MM.1S (cell line): ENCODE data around the gene SLC25A48.
A peak's percentile ranks its signal among the peaks of the same experiment; 100 is the strongest.

Source experiments
- DNase-seq: peaks from one replicate; pipeline ENCODE4 v3.0.0-alpha.2; 2015
- H2AFZ ChIP-seq: fragments of 300-600 bp; sonication (generic); 2 replicates; pipeline ENCODE4 v1.6.0; 2016; ENCODE audit warnings: antibody characterized with exemption, low read length
- H3F3A ChIP-seq: fragments of 300-600 bp; sonication (generic); 2 replicates; pipeline ENCODE4 v1.6.1; 2016; ENCODE audit warnings: mild to moderate bottlenecking, antibody characterized with exemption, low read length, moderate library complexity, mixed read lengths; ENCODE audit not compliant: insufficient read depth
- H3K27ac ChIP-seq: fragments of 300-600 bp; sonication (generic); 2 replicates; pipeline ENCODE4 v1.5.1; 2016; ENCODE audit warnings: mild to moderate bottlenecking, low read length
- H3K27me3 ChIP-seq: fragments of 300-600 bp; sonication (generic); replicated peaks from 2 replicates; pipeline ENCODE4 v1.6.0; 2016; ENCODE audit warnings: low read length; ENCODE audit not compliant: insufficient read depth
- H3K36me3 ChIP-seq: fragments of 300-600 bp; sonication (generic); replicated peaks from 2 replicates; pipeline ENCODE4 v1.6.1; 2016; ENCODE audit warnings: mild to moderate bottlenecking, low read length, mixed read lengths; ENCODE audit not compliant: insufficient read depth
- H3K4me1 ChIP-seq: fragments of 300-600 bp; sonication (generic); 2 replicates; pipeline ENCODE4 v1.6.1; 2016; ENCODE audit warnings: low read length, mixed read lengths
- H3K4me2 ChIP-seq: fragments of 300-600 bp; sonication (generic); 2 replicates; pipeline ENCODE4 v1.6.0; 2016; ENCODE audit warnings: low read depth, low read length
- H3K4me3 ChIP-seq: fragments of 300-600 bp; sonication (generic); 2 replicates; pipeline ENCODE4 v1.5.1; 2016; ENCODE audit warnings: low read length, mixed read lengths
- H3K79me2 ChIP-seq: fragments of 300-600 bp; sonication (generic); 2 replicates; pipeline ENCODE4 v1.6.1; 2016; ENCODE audit warnings: mixed run types, low read length, mixed read lengths
- H3K9ac ChIP-seq: fragments of 300-600 bp; sonication (generic); 2 replicates; pipeline ENCODE4 v1.6.1; 2016; ENCODE audit warnings: low read length, mixed read lengths
- H3K9me2 ChIP-seq: fragments of 300-600 bp; sonication (generic); replicated peaks from 2 replicates; pipeline ENCODE4 v1.6.1; 2016; ENCODE audit warnings: mild to moderate bottlenecking, low read length, mixed read lengths; ENCODE audit not compliant: insufficient read depth
- H3K9me3 ChIP-seq: fragments of 300-600 bp; sonication (generic); replicated peaks from 2 replicates; pipeline ENCODE4 v1.6.1; 2016; ENCODE audit warnings: mild to moderate bottlenecking, low read length, mixed read lengths; ENCODE audit not compliant: insufficient read depth
- H4K20me1 ChIP-seq: fragments of 300-600 bp; sonication (generic); 2 replicates; pipeline ENCODE4 v1.6.1; 2016; ENCODE audit warnings: mild to moderate bottlenecking, low read length, moderate library complexity, mixed read lengths; ENCODE audit not compliant: insufficient read depth
- EZH2 ChIP-seq: fragments of 300-600 bp; sonication (generic); optimal IDR thresholded peaks from 2 replicates; pipeline ENCODE3; 2017; ENCODE audit warnings: low read depth, mild to moderate bottlenecking, antibody characterized with exemption, low read length, mixed read lengths
- EZH2phosphoT487 ChIP-seq: fragments of 300-600 bp; sonication (generic); IDR thresholded peaks from 2 replicates; pipeline ENCODE4 v1.6.1; 2018; ENCODE audit warnings: antibody characterized with exemption, low read length
- TF ChIP-seq, protein P1 (sequence below): fragments of 300-600 bp; sonication (generic); IDR thresholded peaks from 2 replicates; pipeline ENCODE4 v1.5.1; 2016; ENCODE audit warnings: antibody characterized with exemption, low read length, mixed read lengths

SLC25A48 gene

DNA sequence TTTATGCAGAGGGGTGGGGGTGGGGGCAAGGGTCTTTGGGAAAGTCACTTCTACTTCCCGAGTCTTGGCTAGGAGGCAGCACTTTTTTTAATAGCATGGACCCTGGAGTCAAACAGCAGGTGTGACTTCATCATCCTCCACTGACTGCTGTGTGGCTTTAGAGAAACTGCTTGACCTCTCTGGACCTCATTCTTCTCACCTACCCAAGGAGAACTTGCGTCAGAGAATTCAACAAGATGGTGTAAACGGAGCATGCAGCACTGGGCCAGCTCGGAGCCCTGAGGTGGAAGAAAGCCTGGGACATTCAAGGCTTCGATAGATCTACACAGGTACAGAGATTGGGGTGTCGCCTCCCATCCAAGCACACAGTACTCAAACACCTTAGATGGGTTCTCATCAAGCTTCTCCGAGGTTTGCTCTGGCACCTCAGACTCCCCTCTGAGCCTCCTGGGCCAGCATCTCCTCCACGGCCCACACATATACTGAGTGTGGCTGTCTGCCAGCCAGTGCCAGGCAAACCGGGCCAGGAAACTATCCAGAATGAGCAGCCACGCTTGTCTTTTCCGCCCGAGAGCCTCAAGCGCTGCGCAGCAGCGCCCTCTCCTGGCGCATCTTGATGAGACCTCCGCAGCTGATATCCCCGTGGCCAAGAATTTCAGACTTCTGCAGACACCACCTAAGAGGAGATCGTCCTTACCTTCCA lies 4.6 kb upstream of the SLC25A48 start:
- peak overlapping the region; percentile 45; the same call in 1 of the 2 replicates for H3K4me2 ChIP-seq
- H3K9ac ChIP-seq = no peak overlapping the region
- no peaks in the 10 kb centered on the region for H3K4me1 ChIP-seq
- H3K9me2 ChIP-seq = no peaks in the 10 kb centered on the region
- H3K27me3 ChIP-seq = peaks cover 9% of the 10 kb centered on the region
- no peaks in the 10 kb centered on the region for H3F3A ChIP-seq
- peak; percentile 63 for DNase-seq
- no peak overlapping the region for H3K27ac ChIP-seq
- no peaks in the 10 kb centered on the region for H3K9me3 ChIP-seq
- no peak overlapping the region for H3K4me3 ChIP-seq
- H4K20me1 ChIP-seq = no peaks in the 10 kb centered on the region
- H2AFZ ChIP-seq = peak overlapping the region; percentile 59
- no peak for TF ChIP-seq EZH2
- TF ChIP-seq, protein P1, sequence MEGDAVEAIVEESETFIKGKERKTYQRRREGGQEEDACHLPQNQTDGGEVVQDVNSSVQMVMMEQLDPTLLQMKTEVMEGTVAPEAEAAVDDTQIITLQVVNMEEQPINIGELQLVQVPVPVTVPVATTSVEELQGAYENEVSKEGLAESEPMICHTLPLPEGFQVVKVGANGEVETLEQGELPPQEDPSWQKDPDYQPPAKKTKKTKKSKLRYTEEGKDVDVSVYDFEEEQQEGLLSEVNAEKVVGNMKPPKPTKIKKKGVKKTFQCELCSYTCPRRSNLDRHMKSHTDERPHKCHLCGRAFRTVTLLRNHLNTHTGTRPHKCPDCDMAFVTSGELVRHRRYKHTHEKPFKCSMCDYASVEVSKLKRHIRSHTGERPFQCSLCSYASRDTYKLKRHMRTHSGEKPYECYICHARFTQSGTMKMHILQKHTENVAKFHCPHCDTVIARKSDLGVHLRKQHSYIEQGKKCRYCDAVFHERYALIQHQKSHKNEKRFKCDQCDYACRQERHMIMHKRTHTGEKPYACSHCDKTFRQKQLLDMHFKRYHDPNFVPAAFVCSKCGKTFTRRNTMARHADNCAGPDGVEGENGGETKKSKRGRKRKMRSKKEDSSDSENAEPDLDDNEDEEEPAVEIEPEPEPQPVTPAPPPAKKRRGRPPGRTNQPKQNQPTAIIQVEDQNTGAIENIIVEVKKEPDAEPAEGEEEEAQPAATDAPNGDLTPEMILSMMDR = peak; percentile 87
- H3K79me2 ChIP-seq = no peaks in the 10 kb centered on the region
- no peaks in the 10 kb centered on the region for H3K36me3 ChIP-seq

DNA sequence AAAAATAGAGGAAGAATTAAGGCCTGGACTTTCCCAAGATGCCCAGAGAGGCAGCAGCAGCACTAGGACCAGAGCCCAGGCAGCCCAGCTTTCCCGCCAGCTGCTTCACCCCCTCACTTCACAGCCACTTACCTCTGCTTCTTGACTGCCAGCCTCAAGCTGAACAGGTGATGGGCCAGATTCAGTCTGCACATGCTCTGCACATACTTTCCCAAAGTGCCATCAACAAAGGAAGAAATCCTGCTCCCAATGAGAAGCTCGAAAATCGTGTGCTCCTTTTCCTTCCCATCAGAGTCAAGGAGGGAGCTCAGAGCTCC lies 4.1 kb upstream of the SLC25A48 start:
- peak overlapping the region; percentile 45; the same call in 1 of the 2 replicates for H3K4me2 ChIP-seq
- no peak for DNase-seq
- peaks cover 14% of the 10 kb centered on the region for H3K27me3 ChIP-seq

DNA sequence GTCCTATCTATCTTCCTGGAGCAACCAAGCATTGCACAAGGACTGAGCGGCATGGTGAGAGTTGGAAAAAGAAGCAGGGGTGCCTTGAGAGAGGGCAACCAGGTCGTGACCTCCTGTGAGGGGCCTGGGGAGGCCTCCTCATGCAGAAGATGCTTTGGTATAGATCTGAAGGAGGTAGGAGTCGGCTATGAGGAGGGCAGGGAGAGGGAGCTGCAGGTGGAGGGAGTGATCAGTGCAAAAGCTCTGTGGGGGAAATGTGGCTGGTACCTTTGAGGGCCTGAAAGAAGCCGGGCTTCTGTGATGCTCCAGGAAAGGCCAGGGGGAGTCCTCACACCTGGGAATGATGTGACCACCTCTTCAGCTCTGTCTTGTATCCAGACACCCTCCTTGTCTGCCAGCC lies 3.6 kb upstream of the SLC25A48 start:
- Histone ChIP-seq H3K79me2 (no peaks in the 10 kb centered on the region), H3F3A (no peaks in the 10 kb centered on the region), H3K9ac (no peak overlapping the region), H3K9me2 (no peaks in the 10 kb centered on the region), H3K27me3 (peaks cover 15% of the 10 kb centered on the region), H3K4me3 (no peak overlapping the region), H3K27ac (no peak overlapping the region), H2AFZ (no peak overlapping the region), H4K20me1 (no peaks in the 10 kb centered on the region), H3K4me2 (no peak overlapping the region), H3K36me3 (no peaks in the 10 kb centered on the region), H3K9me3 (no peaks in the 10 kb centered on the region), H3K4me1 (no peaks in the 10 kb centered on the region)
- no peak for TF ChIP-seq EZH2phosphoT487
- TF ChIP-seq, protein P1 = no peak
- no peak for TF ChIP-seq EZH2
- no peak for DNase-seq

More for the DNA sequence above, 4.1 kb upstream of the SLC25A48 start:
- no peaks in the 10 kb centered on the region for H3F3A ChIP-seq
- H3K79me2 ChIP-seq = no peaks in the 10 kb centered on the region
- no peaks in the 10 kb centered on the region for H3K9me3 ChIP-seq
- no peaks in the 10 kb centered on the region for H3K9me2 ChIP-seq
- H4K20me1 ChIP-seq = no peaks in the 10 kb centered on the region
- H3K27ac ChIP-seq = no peak overlapping the region
- H3K9ac ChIP-seq = no peak overlapping the region
- no peak overlapping the region for H3K4me3 ChIP-seq
- TF ChIP-seq EZH2phosphoT487 (no peak), EZH2 (no peak)
- TF ChIP-seq, protein P1 = no peak
- H2AFZ ChIP-seq = no peak overlapping the region
- no peaks in the 10 kb centered on the region for H3K36me3 ChIP-seq
- H3K4me1 ChIP-seq = no peaks in the 10 kb centered on the region
